ENCODE measurements around the gene AQP3. TPM values are rescaled to one million over a fixed set of nuclear protein-coding genes. Genes with fewer than 3 reads are reported as not detected.

Gene AQP3
- total and polyA plus RNA-seq, 2 of the 13 experiments (the other 11 are each of a cell fraction or from before 2014, with no cell fraction given) = 1.4 to 5.5 TPM

- TF ChIP-seq ZNF687 (CRISPR knock-in tag; IDR thresholded peaks at IDR 0.05) (peak; percentile 47; the same call in 1 of the 2 replicates), ATF7 (IDR thresholded peaks at IDR 0.05) (no peak), ATF7 (CRISPR knock-in tag; IDR thresholded peaks at IDR 0.05) (no peak), ZNF280B (CRISPR knock-in tag; IDR thresholded peaks at IDR 0.05; ENCODE audit: borderline replicate concordance) (no peak), SCMH1 (CRISPR knock-in tag; IDR thresholded peaks at IDR 0.05; ENCODE audit: borderline replicate concordance) (no peak), DBP (CRISPR knock-in tag; IDR thresholded peaks at IDR 0.05; ENCODE audit: not compliant biosample characterization) (no peak), SP2 (CRISPR knock-in tag; IDR thresholded peaks at IDR 0.05) (no peak), ISX (CRISPR knock-in tag; conservative IDR thresholded peaks at IDR 0.05) (no peak), KDM5B (CRISPR knock-in tag; IDR thresholded peaks at IDR 0.05; ENCODE audit: borderline replicate concordance) (no peak), ZNF782 (CRISPR knock-in tag; IDR thresholded peaks at IDR 0.05; ENCODE audit: borderline replicate concordance) (no peak), ZNF275 (CRISPR knock-in tag; IDR thresholded peaks at IDR 0.05; ENCODE audit: borderline replicate concordance) (no peak), ZNF430 (CRISPR knock-in tag; IDR thresholded peaks at IDR 0.05) (no peak), PAWR (CRISPR knock-in tag; IDR thresholded peaks at IDR 0.05; ENCODE audit: borderline replicate concordance) (no peak), HOXA7 (CRISPR knock-in tag; IDR thresholded peaks at IDR 0.05) (no peak), ZNF180 (CRISPR knock-in tag; IDR thresholded peaks at IDR 0.05; ENCODE audit: borderline replicate concordance, low read depth) (no peak), TRAFD1 (CRISPR knock-in tag; IDR thresholded peaks at IDR 0.05; ENCODE audit: borderline replicate concordance) (no peak), HBP1 (CRISPR knock-in tag; IDR thresholded peaks at IDR 0.05; ENCODE audit: low read depth) (no peak)
These were observed at the start of gene AQP3 (continued) for GRCh38 chr9:33446946-33447798.

Data from HepG2 (cell line).